PFSK-1 (cell line): Measurements from ENCODE around the gene IL6ST.

Experiments used
- FOXP2 ChIP-seq: optimal IDR thresholded peaks from 2 replicates; pipeline ENCODE3; 2011; ENCODE audit warnings: borderline replicate concordance, control low read depth, inconsistent platforms; ENCODE audit not compliant: insufficient read depth; ENCODE audit errors: extremely low read length, extremely low read depth
- POLR2AphosphoS5 ChIP-seq: IDR thresholded peaks from 2 replicates; pipeline ENCODE4 v1.6.1; 2012; ENCODE audit warnings: low read depth, mild to moderate bottlenecking, control low read depth, low read length, moderate library complexity
- SIN3A ChIP-seq: IDR thresholded peaks from 2 replicates; pipeline ENCODE4 v1.6.1; 2012; ENCODE audit warnings: mild to moderate bottlenecking, low read length, moderate library complexity, borderline replicate concordance; ENCODE audit not compliant: insufficient read depth
- TAF1 ChIP-seq: IDR thresholded peaks from 2 replicates; pipeline ENCODE4 v1.6.1; 2012; ENCODE audit warnings: low read length, control low read depth, borderline replicate concordance; ENCODE audit not compliant: insufficient read depth
- TF ChIP-seq, protein P1 (sequence below), 2 experiments: IDR thresholded peaks; 2 replicates each; pipeline versions ENCODE4 v1.6.1 to v1.8.0; 2011 to 2012; ENCODE audit warnings: low read depth in 2 of 2, low read length in 2 of 2, control low read depth in 1 of 2, inconsistent platforms in 1 of 2, mild to moderate bottlenecking in 1 of 2, moderate library complexity in 1 of 2; ENCODE audit not compliant: insufficient read depth in 1 of 2

Gene IL6ST

DNA sequence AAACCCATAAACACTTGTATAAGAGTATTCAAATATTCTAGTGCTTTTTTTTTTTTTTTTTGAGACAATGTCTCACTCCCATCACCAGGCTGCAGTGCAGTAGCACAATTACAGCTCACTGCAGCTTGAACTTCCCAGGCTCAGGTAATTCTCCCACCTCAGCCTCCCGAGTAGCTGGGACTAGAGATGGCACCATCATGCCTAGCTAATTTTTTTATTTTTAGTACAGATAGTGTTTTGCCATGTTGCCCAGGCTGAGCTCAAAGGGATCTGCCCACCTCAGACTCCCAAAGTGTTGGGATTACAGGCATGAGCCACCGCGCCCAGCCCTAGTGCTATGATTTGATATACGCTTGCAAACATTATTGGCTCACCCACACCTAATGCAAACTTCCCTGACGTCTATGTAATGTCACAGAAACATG, 11.8 kb downstream of the IL6ST start:
- no peak for TF ChIP-seq SIN3A

DNA sequence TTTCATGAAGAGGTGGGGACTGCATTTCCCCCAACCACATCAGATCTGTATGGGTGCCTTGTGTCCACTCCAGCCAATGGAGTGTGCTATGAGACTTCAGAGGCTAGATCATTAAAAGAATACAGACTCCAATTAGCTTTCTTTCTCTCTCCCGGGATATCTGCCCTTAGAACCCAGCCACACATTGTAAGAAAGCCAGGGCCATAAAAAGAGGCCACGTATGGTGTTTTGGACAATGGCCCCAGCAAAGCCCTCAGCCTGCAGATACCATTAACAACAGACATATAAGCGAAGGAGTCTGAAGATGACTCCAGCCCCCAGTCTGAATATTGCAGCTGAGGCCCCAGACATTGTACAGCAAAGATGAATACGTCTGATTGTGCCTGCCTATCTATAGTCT, 21.5 kb downstream of the IL6ST start:
- TF ChIP-seq POLR2AphosphoS5 = no peak
- TF ChIP-seq TAF1 = no peak
- no peak for TF ChIP-seq FOXP2
- TF ChIP-seq SIN3A = no peak
- TF ChIP-seq, protein P1, sequence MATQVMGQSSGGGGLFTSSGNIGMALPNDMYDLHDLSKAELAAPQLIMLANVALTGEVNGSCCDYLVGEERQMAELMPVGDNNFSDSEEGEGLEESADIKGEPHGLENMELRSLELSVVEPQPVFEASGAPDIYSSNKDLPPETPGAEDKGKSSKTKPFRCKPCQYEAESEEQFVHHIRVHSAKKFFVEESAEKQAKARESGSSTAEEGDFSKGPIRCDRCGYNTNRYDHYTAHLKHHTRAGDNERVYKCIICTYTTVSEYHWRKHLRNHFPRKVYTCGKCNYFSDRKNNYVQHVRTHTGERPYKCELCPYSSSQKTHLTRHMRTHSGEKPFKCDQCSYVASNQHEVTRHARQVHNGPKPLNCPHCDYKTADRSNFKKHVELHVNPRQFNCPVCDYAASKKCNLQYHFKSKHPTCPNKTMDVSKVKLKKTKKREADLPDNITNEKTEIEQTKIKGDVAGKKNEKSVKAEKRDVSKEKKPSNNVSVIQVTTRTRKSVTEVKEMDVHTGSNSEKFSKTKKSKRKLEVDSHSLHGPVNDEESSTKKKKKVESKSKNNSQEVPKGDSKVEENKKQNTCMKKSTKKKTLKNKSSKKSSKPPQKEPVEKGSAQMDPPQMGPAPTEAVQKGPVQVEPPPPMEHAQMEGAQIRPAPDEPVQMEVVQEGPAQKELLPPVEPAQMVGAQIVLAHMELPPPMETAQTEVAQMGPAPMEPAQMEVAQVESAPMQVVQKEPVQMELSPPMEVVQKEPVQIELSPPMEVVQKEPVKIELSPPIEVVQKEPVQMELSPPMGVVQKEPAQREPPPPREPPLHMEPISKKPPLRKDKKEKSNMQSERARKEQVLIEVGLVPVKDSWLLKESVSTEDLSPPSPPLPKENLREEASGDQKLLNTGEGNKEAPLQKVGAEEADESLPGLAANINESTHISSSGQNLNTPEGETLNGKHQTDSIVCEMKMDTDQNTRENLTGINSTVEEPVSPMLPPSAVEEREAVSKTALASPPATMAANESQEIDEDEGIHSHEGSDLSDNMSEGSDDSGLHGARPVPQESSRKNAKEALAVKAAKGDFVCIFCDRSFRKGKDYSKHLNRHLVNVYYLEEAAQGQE (IDR thresholded peaks at IDR 0.05; ENCODE audit: insufficient read depth in 1 of 2, low read depth in 2 of 2, low read length in 2 of 2) = no peak

DNA sequence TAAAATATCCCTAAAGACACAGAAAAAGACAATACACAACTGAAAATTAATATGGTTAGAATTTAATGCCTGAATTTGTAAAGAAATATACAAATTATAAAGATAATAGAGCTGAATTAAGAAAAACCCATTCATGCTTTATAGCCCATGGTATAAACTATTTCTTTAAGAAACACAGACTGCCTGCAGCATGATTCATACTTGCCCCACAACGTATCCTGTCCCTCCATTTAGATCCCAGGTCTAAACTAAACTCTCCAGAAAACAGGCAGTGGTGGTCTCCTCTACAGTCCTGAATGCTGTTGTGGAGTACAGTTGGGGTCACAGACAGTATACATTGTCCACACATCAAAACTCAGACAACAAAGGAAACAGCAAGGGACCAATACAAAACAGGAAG, 24.8 kb downstream of the IL6ST start:
- TF ChIP-seq SIN3A (no peak), POLR2AphosphoS5 (no peak), FOXP2 (no peak), TAF1 (no peak)
- TF ChIP-seq, protein P1 (IDR thresholded peaks at IDR 0.05; ENCODE audit: insufficient read depth in 1 of 2, low read depth in 2 of 2, low read length in 2 of 2) = no peak

DNA sequence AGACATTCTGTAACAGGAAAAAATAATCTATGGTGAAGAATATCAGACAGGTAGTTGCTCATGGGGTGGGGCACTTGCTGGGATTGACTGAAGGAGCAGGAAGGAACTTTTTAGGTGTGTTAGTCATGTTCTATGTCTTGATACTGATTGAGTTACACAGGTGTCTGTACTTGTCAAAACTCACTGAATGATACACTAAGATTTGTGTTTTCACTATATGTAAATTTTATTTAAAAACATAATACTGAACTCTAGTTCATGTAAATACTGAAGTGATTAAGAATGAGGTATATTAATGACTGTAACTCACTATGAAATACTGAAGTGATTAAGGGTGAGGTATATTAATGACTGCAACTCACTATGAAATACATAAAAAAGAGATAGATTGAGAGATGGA, 28.5 kb downstream of the IL6ST start:
- TF ChIP-seq POLR2AphosphoS5 = no peak
- TF ChIP-seq, protein P1 (IDR thresholded peaks at IDR 0.05; ENCODE audit: insufficient read depth in 1 of 2, low read depth in 2 of 2, low read length in 2 of 2) = no peak
- TF ChIP-seq SIN3A = no peak
- no peak for TF ChIP-seq TAF1
- TF ChIP-seq FOXP2 = no peak

DNA sequence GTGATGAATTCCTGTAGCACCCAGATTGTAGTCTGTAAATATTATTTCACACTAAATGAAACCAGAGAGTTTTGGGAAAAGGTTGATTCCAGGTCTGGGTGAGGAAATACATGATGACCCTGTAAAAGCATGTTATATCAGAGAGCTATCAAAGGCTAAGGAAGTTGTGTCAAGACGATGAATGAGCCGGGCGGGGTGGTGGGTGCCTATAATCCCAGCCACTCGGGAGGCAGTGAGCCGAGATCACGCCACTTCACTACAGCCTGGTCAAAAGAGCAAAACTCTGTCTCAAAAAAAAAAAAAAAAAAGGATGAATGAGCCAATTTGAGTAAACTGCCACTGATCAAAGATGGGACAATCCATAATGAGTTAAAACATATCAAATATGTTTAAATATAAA, 29.2 kb downstream of the IL6ST start:
- TF ChIP-seq, protein P1 (IDR thresholded peaks at IDR 0.05; ENCODE audit: insufficient read depth in 1 of 2, low read depth in 2 of 2, low read length in 2 of 2) = no peak
- TF ChIP-seq POLR2AphosphoS5 = no peak
- TF ChIP-seq FOXP2 = no peak
- no peak for TF ChIP-seq TAF1
- no peak for TF ChIP-seq SIN3A
